Bronchial epithelial cell (primary cell): ENCODE results near the gene PROSER3. TPM values are rescaled to one million over a fixed set of nuclear protein-coding genes. Genes with fewer than 3 reads are reported as not detected.
"Not testable (repeated sequence)": the region's sequence is repeated elsewhere in the genome, so short reads cannot be mapped to it uniquely, and the experiment has no call there.

ENCODE experiments used
- DNase-seq: peaks from one replicate; pipeline ENCODE4 v3.0.0-alpha.2; 2010; ENCODE audit warnings: low read depth
- FAIRE-seq: peaks from 2 replicates; lab custom pipeline; 2011; peaks lifted over from hg19 to GRCh38; lab: Jason Lieb, UNC
- H3K27me3 ChIP-seq: 2 replicates; pipeline ENCODE4 v1.5.1; 2011; ENCODE audit warnings: low read length; ENCODE audit not compliant: control insufficient read depth, insufficient read depth
- H3K36me3 ChIP-seq: 2 replicates; pipeline ENCODE4 v1.5.1; 2011; ENCODE audit warnings: low read length; ENCODE audit not compliant: control insufficient read depth, insufficient read depth
- H3K4me3 ChIP-seq: 2 replicates; pipeline ENCODE4 v1.5.1; 2011; ENCODE audit warnings: mild to moderate bottlenecking, low read depth, low read length, control low read depth
- total RNA-seq: library from RNA; depleted of rRNA; stranded (reverse); fragments of >200 nt; gene quantifications from 2 replicates; pipeline ENCODE4 v1.2.1, GENCODE V29; 2014
- TF ChIP-seq, protein P1 (sequence below): IDR thresholded peaks from 2 replicates; pipeline ENCODE4 v1.5.1; 2011; ENCODE audit warnings: mild to moderate bottlenecking, moderate library complexity, low read length, control low read depth, inconsistent platforms; ENCODE audit not compliant: insufficient read depth, severe bottlenecking

Gene PROSER3
- total RNA-seq, 1 donor from 2014 or later = 1.3 TPM

DNA sequence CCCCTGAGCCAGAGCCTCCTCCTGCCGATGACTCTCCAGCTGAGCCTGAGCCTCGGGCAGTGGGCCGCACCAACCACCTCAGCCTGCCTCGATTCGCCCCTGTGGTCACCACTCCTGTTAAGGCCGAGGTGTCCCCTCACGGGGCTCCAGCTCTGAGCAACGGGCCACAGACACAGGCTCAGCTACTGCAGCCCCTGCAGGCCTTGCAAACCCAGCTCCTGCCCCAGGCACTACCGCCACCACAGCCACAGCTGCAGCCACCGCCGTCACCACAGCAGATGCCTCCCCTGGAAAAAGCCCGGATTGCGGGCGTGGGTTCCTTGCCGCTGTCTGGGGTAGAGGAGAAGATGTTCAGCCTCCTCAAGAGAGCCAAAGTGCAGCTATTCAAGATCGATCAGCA is 36.6 kb upstream of the PROSER3 start:
- TF ChIP-seq, protein P1, sequence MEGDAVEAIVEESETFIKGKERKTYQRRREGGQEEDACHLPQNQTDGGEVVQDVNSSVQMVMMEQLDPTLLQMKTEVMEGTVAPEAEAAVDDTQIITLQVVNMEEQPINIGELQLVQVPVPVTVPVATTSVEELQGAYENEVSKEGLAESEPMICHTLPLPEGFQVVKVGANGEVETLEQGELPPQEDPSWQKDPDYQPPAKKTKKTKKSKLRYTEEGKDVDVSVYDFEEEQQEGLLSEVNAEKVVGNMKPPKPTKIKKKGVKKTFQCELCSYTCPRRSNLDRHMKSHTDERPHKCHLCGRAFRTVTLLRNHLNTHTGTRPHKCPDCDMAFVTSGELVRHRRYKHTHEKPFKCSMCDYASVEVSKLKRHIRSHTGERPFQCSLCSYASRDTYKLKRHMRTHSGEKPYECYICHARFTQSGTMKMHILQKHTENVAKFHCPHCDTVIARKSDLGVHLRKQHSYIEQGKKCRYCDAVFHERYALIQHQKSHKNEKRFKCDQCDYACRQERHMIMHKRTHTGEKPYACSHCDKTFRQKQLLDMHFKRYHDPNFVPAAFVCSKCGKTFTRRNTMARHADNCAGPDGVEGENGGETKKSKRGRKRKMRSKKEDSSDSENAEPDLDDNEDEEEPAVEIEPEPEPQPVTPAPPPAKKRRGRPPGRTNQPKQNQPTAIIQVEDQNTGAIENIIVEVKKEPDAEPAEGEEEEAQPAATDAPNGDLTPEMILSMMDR = no peak
- DNase-seq (no peak), FAIRE-seq (no peak)
- H3K4me3 ChIP-seq = no peak overlapping the region
- H3K27me3 ChIP-seq = no peaks in the 10 kb centered on the region
- H3K36me3 ChIP-seq = peaks cover 46% of the 10 kb centered on the region

DNA sequence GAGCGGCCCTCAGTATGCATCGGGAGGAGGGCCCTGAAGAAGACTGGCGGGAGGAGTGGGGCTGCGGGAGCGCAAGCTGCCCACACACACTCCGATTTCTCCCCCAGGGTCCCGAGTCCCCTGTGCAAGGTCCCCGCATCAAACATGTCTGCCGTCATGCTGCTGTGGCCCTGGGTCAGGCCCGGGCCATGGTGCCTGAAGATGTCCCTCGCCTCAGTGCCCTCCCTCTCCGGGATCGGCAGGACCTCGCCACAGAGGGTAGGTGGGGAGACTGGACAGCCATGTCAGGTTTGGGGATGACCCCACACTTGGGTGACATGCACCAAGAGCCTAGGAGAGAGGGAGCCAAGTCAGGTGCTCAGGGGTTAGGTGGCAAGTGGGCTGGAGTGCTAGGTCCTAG is 35.5 kb upstream of the PROSER3 start:
- Histone ChIP-seq H3K27me3 (no peaks in the 10 kb centered on the region), H3K4me3 (no peak overlapping the region), H3K36me3 (peaks cover 50% of the 10 kb centered on the region)
- TF ChIP-seq, protein P1 = no peak
- DNase-seq (no peak), FAIRE-seq (no peak)

DNA sequence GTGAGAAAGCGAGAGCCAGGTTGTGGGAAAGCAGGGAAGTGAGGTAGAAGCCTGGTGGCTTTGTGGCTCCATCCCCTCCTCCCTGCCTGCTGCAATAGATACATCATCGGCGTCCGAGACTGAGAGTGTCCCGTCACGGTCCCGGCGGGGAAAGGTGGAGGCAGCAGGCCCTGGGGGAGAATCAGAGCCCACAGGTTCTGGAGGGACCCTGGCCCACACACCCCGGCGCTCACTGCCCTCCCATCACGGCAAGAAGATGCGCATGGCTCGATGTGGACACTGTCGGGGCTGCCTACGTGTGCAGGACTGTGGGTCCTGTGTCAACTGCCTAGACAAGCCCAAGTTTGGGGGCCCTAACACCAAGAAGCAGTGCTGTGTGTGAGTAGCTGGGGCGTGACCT is 35.1 kb upstream of the PROSER3 start:
- FAIRE-seq (no peak), DNase-seq (no peak)
- Histone ChIP-seq H3K36me3 (peaks cover 54% of the 10 kb centered on the region), H3K4me3 (no peak overlapping the region), H3K27me3 (no peaks in the 10 kb centered on the region)
- TF ChIP-seq, protein P1 = no peak

DNA sequence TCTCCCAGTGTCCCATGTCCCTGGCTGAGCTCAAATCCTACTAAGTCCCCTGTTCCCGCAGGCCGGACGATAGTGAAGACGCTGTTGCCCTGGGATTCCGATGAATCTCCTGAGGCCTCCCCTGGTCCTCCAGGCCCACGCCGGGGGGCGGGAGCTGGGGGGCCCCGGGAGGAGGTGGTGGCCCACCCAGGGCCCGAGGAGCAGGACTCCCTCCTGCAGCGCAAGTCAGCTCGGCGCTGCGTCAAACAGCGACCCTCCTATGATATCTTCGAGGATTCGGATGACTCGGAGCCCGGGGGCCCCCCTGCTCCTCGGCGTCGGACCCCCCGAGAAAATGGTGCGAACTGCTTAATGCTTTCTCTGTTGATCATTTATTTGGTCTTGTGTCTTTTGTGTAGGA is 34.3 kb upstream of the PROSER3 start:
- FAIRE-seq = no peak
- TF ChIP-seq, protein P1 = no peak

DNA sequence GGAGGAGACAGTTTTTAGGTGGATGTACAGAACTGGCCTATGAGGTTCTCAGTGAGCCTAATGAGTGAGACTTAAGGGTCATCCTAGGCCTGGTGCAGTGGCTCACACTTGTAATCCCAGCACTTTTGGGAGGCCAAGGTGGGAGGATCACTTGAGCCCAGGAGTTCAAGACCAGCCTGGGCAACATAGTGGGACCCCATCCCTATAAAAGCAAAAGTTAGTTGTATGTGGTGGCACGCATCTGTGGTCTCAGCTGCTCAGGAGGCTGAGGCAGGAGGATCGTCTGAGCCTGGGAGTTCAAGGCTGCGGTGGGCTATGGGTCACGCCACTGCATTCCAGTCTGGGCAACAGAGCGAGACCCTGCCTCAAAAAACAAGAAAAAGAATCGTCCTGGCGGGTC is 33.8 kb upstream of the PROSER3 start:
- FAIRE-seq, DNase-seq, H3K27me3 ChIP-seq, H3K4me3 ChIP-seq: not testable (repeated sequence)
- H3K36me3 ChIP-seq = peaks cover 62% of the 10 kb centered on the region

More for the DNA sequence above, 34.3 kb upstream of the PROSER3 start:
- Histone ChIP-seq H3K36me3 (peaks cover 60% of the 10 kb centered on the region), H3K27me3 (no peaks in the 10 kb centered on the region), H3K4me3 (no peak overlapping the region)
- DNase-seq = no peak

DNA sequence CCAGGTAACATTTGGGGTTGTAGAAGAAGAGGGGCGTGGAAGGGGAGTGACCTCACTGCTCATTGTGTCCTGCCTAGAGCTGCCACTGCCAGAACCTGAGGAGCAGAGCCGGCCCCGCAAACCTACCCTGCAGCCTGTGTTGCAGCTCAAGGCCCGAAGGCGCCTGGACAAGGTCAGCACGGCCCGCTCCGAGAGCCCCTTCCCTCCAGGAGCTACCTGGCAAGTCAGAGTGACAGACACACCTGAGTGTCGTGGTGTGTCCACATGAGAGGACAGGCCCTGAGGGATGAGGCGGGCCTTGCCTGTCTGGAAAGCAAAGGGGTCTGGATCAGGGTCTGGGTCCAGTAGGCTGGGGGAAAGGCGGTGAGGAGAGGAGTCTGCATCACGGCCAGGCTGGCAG is 33.4 kb upstream of the PROSER3 start:
- no peaks in the 10 kb centered on the region for H3K27me3 ChIP-seq
- FAIRE-seq (no peak), DNase-seq (no peak)
- peaks cover 62% of the 10 kb centered on the region for H3K36me3 ChIP-seq
- H3K4me3 ChIP-seq = no peak overlapping the region
- TF ChIP-seq, protein P1 = no peak
